GM20000 (cell line): ENCODE data around the gene R3HDM1.
"Not testable (repeated sequence)": the region's sequence is repeated elsewhere in the genome, so short reads cannot be mapped to it uniquely, and the experiment has no call there.

ENCODE experiments used
- DNase-seq: peaks from one replicate; pipeline ENCODE4 v3.0.0; 2012; ENCODE audit warnings: low spot score
- TF ChIP-seq, protein P1 (sequence below): IDR thresholded peaks from 2 replicates; pipeline ENCODE4 v1.5.1; 2012; ENCODE audit warnings: mild to moderate bottlenecking, control low read depth; ENCODE audit errors: extremely low read depth, missing control alignments

The R3HDM1 gene

DNA sequence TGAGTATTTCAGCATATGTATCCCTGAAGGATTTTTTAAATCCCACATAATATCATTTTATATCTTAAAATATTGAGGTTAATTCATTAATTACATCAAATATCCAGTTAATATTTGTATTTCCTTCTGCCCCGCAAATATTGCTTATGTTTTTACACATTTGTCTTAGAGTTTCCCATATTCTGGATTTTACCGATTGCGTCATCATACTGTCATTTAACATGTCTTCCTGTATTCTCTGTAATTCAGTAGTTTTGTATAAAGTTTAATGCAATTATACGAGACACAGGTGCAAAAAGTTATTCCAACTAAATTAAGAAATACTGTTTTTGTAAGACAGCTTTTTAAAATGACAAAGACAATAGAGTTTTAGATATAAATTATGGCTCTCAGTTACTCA lies 176.9 kb downstream of the R3HDM1 start:
- TF ChIP-seq, protein P1, sequence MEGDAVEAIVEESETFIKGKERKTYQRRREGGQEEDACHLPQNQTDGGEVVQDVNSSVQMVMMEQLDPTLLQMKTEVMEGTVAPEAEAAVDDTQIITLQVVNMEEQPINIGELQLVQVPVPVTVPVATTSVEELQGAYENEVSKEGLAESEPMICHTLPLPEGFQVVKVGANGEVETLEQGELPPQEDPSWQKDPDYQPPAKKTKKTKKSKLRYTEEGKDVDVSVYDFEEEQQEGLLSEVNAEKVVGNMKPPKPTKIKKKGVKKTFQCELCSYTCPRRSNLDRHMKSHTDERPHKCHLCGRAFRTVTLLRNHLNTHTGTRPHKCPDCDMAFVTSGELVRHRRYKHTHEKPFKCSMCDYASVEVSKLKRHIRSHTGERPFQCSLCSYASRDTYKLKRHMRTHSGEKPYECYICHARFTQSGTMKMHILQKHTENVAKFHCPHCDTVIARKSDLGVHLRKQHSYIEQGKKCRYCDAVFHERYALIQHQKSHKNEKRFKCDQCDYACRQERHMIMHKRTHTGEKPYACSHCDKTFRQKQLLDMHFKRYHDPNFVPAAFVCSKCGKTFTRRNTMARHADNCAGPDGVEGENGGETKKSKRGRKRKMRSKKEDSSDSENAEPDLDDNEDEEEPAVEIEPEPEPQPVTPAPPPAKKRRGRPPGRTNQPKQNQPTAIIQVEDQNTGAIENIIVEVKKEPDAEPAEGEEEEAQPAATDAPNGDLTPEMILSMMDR: no peak
- no peak for DNase-seq

GRCh38 chr2:135709992-135710391 lies 178.7 kb downstream of the R3HDM1 start:
- DNase-seq: peak; percentile 78
- TF ChIP-seq, protein P1: peak; percentile 81

DNA sequence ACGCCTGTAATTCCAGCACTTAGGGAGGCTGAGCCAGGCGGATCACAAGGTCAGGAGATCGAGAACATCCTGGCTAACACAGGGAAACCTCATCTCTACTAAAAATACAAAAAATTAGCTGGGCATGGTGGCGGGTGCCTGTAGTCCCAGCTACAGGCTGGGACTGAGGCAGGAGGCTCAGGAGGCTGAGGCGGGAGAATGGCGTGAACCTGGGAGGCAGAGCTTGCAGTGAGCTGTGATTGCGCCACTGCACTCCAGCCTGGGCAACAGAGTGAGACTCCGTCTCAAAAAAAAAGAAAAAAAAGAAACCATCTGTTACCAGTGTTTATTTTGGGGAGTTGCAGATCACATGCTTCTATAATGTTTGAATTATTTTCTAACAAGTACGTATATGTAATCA lies 183.8 kb downstream of the R3HDM1 start:
- DNase-seq: not testable (repeated sequence)

- no peak for DNase-seq
- TF ChIP-seq, protein P1: no peak
Measured at GRCh38 chr2:135728064-135728743, 196.9 kb downstream of the R3HDM1 start.

- TF ChIP-seq, protein P1: no peak
- no peak for DNase-seq
Measured at GRCh38 chr2:135732561-135732960, 201.3 kb downstream of the R3HDM1 start.

DNA sequence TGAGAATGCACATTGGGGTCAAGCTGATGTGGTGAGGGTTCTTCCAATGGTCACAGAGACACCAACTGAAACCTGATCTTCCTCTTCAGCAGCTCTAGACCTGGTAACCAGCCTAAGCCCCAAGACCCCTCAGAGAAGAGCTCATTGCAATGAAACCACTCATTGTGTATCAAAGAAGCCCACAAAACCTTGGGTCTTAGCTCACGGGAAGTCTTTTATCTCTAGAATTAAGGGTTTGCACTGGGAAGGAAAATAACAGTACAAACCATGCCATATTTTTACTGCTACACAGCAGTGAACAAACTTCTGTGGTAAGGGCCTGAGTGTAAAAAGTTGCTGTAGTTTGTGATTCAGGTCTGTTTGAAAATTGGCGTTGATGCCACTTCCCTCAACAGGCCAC lies 201.8 kb downstream of the R3HDM1 start:
- TF ChIP-seq, protein P1: no peak
- no peak for DNase-seq

GRCh38 chr2:135736546-135736945 lies 205.3 kb downstream of the R3HDM1 start:
- TF ChIP-seq, protein P1: no peak

DNA sequence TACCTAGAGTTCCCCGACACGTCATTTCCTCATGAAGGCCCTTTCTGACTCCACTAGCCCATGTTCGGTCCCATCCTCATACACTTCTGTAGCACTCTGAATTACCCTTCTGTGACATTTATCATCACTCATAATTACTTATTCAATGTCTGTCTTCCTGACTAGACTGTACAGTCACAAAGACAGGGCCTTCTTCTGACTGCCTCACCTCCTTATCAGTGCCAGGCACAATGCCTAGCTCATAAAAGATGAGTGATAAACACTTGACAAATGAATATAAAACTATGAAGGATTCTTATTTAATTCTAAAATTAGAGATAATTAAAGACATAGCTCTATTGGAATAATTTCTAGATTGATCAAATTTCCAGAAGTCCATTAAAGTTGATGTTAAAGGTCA lies 208.9 kb downstream of the R3HDM1 start:
- DNase-seq: no peak
- TF ChIP-seq, protein P1: no peak

More at GRCh38 chr2:135736546-135736945, 205.3 kb downstream of the R3HDM1 start:
- DNase-seq: no peak
